ENCODE measurements around the gene RFX2.
"Not testable (repeated sequence)": the region's sequence is repeated elsewhere in the genome, so short reads cannot be mapped to it uniquely, and the experiment has no call there.

Gene RFX2

GRCh38 chr19:6012426-6013170 lies 97.7 kb downstream of the RFX2 start:
- no peak for DNase-seq (ENCODE audit: low read depth)

DNA sequence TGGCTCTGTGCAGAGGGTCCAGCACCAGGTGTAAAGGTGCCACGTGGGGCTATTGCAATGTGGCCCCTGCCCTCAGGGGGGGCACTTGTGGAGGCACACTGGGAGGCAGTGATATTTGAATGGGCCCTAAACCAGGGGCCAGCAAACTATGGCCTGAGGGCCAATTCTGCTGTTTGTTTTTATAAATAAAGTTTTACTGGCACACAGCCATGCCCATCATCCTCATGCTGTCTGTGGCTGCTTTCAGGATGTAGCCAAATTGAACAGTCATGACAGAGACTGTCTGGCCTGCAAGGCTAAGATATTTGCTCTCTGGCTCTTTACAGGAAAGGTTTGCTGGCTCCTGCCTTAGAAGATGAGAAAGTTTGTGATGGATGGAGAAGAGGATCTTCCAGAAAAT lies 98.5 kb downstream of the RFX2 start:
- no peak for DNase-seq (ENCODE audit: low read depth)

GRCh38 chr19:6011206-6011605 lies 99.1 kb downstream of the RFX2 start:
- no peak for DNase-seq (ENCODE audit: low read depth)

- DNase-seq (ENCODE audit: low read depth), result no peak
These were observed 100.2 kb downstream of the RFX2 start for GRCh38 chr19:6010107-6010506.

DNA sequence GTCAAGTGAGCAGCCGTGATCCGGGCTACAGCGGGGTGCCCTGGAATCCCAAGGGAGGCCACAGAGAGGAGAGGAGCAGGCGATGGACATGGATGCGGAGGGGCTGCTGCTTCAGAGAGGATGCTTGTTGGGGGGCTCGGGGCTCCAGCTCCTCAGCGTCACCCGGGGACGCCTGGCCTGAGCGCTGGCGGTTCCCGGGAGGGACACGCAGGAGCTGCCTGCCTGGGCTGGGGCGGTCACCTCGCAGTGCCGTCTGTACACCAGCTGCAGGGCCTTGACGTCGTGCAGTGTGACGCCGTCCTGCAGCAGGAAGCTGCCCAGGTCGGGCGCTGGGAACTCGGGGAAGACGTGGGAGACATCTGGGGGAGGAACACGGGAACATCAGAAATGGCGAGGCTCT lies 102.4 kb downstream of the RFX2 start:
- DNase-seq (ENCODE audit: low read depth), result no peak

DNA sequence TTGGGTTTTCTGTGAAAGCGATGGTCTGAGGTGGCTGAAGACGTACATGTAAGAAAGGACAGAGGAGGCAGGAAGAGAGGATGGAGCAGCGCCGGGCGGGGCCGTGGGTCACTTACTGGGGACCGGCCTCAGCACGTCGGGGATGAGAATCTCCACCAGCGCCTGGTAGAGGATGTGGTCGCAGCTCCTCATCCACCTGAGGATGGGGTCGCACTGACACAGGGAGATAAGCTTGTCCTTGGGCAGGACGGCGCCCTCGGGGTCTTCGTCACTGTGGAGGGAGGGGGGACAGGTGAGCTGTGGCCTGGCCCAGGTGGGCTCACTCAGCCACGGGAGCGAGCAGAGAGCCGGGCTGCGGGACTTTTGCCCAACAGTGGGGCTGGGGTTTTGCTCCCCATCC lies 103.4 kb downstream of the RFX2 start:
- DNase-seq (ENCODE audit: low read depth), result no peak

DNA sequence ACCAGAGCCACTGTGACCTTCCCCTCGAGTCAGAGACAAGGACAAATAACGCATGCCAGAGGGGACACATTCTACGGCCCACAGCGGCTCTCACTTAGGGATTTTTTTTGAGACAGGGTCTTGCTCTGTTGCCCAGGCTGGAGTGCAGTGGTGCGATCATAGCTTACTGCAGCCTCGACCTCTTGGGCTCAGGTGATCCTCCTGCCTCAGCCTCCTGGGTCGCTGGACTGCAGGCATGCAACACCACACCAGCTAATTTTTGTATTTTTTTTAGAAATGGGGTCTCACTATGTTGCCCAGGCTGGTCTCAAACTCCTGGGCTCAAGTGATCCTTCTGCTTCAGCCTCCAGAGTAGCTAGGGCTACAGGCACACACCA lies 104.2 kb downstream of the RFX2 start:
- DNase-seq (ENCODE audit: low read depth), result not testable (repeated sequence)

DNA sequence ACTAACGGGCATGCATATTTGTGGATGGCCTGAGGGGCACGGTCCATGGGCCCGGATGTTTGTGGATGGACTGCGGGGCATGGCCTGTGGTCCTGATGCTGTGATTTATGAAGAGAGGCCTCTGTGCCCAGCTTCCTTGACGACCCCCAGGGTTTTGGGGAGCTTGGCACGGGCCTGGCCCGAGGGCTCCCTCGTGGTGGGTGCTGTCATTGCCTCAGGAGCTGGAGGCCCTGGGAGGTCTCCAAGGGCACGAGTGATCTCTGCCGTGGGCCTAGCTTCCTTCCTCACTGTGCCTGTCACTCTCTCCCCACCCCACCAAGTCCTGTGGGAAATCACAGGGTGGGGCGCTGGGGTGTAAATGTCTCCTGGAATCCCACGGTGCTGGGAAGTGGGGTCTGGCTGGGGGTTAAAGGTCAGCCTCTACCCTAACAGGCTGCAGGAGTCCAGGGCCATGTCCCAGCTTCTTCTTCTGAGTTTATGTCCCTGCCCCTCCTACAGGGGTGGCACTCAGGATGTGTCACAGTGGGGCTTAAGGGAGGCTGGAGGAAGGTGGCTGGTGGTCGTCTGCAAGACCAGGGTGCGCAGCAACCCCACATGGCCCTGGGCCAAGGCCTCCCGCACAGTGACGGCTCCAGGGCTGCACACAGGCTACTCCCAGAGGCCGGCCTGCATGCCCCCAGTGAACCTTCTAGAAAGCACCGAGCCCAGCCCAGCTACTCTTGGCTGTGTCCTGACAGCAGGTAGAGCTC lies 104.8 kb downstream of the RFX2 start:
- DNase-seq (ENCODE audit: low read depth), result no peak

DNA sequence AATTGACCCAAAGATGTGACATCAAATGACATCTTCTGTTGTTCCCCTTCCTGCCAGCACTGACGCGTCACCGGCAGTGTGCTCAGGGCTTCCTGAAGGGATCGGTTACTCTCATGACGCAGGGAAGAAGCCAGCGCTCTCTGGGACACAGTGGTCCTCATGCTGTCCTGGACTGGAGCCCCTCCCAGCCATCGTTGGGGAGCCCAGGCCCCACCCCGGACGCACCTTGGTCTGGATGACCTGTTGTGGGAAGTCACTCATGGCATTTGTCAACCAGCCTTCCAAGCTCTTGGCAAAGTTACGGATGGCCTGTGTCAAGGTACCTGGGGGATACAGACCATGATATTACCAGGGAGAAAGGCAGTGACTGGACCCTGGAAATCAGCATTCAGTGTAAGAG lies 106.3 kb downstream of the RFX2 start:
- no peak for DNase-seq (ENCODE audit: low read depth)

- DNase-seq (ENCODE audit: low read depth), result no peak
These were observed 107.7 kb downstream of the RFX2 start for GRCh38 chr19:6002591-6002990.

DNA sequence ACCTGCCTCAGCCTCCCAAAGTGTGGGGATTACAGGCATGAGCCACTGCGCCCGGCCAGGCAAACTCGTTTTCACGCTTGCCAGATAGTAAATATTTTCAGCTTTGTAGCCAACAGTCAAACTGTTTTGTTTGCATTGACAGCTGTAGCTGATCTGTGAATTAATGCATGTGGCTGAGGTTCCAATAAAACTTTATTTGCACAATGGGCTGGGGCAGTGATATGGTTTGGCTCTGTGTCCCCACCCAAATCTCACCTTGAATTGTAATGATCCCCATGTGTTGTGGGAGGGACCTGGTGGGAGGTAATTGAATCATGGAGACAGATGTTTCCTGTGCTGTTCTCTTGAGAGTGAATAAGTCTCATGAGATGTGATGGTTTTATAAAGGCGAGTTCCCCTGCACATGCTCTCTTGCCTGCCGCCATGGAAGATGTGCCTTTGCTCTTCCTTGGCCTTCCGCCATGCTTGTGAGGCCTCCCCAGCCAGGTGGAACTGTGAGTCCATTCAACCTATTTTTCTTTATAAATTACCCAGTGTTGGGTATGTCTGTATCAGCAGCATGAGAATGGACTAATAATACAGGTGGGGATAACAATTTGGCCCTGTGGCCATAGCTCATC lies 110.0 kb downstream of the RFX2 start:
- DNase-seq (ENCODE audit: low read depth), result no peak

GRCh38 chr19:5999693-6000092 lies 110.6 kb downstream of the RFX2 start:
- no peak for DNase-seq (ENCODE audit: low read depth)

- no peak for DNase-seq (ENCODE audit: low read depth)
These were observed 112.9 kb downstream of the RFX2 start for GRCh38 chr19:5997371-5997770.

DNA sequence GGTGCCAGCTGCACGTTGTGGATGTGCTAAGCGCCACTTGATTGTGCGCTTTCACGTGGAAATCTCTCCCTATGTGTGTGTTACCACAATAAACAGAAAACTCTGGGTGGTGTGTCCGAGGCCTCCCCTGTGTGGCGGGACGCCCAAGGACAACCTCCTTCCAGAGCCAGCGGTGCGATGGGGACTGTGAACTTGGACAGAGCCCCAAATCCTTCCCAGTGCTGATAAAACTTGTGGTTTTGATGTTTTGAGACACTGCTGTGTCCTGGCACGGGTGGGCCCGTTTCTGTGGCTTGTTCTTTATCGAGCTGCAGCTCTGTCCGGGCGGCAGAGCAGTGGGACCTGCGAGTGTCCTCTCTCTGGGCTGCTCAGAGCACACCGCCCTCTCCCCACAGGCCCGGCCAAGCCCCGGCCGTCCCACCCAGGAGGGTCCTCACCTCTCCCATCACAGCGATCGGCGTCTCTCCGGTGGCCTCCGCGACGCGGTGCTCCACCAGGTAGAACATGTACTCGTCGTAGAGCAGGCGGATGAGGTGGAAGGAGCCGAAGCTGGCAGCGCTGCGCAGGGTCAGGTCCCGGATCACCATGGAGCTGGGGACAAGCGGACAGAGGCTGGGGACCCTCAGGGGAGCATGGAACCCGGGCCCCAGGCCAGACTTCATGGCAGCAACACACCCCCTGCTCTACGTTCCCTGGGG lies 113.5 kb downstream of the RFX2 start:
- no peak for DNase-seq (ENCODE audit: low read depth)

- no peak for DNase-seq (ENCODE audit: low read depth)
These were observed 114.2 kb downstream of the RFX2 start for GRCh38 chr19:5996102-5996501.

GRCh38 chr19:5995606-5996005 lies 114.7 kb downstream of the RFX2 start:
- no peak for DNase-seq (ENCODE audit: low read depth)

GRCh38 chr19:5994405-5995165 lies 115.7 kb downstream of the RFX2 start:
- DNase-seq (ENCODE audit: low read depth), result no peak

- no peak for DNase-seq (ENCODE audit: low read depth)
These were observed 116.5 kb downstream of the RFX2 start for GRCh38 chr19:5993648-5994358.

DNA sequence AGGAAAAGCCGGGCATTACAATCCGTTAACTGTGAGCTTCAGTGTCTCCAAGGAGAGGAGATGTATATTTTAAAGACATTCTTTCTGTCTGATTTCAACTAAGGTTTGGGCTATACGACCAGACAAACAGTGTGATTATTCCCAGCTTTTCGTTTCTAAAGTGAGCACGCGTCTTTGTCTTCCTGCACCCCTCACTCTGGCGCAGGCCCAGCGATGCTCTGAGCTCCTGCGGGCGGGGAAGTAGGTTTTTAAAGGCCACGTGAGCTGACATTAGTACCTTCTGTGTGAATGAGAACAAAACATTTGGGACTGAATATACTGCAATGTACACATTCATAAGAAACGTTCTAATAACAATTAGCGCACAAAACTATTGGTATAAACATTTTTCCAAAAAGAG lies 117.1 kb downstream of the RFX2 start:
- DNase-seq (ENCODE audit: low read depth), result no peak

DNA sequence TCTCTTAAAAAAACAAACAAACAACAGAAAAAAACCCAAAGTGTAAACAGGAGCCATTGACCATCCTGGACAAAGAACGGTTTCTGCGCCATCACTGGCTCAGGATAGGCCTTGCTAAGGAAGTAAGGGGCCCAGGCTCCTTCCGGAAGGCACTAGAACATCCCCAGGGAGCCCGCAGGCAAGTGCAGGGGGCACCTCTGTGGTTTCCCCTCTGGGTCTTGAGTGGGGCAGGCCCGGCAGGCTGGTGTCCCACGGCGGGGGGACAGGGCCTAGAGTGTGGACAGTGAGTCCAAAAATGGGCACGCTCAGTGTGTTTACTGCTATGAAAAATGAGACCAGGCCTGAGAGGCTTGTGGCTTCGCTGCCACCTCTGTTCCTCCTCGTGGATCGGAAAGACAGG lies 117.5 kb downstream of the RFX2 start:
- DNase-seq (ENCODE audit: low read depth), result no peak

- DNase-seq (ENCODE audit: low read depth), result no peak
These were observed 119.0 kb downstream of the RFX2 start for GRCh38 chr19:5991244-5991838.
